Measurements from ENCODE around the gene MSL3B.

DNA sequence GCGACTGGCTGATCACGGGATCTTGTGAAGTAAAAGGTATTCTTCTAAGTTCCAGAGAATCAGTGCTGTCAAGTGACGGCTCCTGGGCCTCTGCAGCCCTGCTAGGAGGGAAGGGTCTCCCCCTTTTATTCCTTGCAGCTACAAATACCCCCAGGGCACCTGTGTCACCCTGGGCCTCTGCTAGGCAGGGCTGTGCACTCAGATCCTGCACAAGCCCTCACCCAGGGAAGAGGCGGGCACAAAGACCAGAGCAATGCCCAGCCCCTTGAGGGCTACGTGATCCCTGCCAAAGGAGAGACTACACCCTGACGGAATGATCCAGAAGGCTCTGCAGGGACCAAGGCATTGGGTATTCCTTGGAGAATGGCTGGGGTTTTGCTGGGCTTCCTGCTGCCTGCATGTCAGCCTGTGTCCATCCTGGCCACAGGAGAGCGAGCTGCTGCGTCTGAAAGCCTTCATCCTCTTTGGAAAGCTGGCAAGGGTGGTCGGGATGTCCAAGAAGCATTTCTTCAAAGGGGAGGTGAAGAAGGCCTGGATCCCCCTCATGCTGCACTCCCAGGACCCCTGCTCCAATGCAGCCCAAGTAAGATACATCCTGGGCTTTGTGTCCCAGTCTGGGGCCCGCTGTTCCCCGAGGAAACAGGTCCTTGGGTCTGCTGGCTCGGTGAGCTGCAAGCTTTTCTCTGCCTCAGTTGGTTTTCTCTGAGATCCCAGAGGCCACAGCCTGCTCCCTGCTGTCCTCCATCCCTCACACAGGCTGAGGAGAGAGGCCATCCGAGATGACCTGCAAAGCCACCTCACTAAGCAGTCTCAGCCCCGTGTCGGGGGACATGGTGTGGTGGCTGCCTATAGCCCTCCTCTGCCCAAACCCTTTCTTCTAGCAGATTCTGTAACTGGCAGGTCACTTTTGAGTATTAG lies 38.7 kb downstream of the MSL3B start:
- TF ChIP-seq, protein P1, sequence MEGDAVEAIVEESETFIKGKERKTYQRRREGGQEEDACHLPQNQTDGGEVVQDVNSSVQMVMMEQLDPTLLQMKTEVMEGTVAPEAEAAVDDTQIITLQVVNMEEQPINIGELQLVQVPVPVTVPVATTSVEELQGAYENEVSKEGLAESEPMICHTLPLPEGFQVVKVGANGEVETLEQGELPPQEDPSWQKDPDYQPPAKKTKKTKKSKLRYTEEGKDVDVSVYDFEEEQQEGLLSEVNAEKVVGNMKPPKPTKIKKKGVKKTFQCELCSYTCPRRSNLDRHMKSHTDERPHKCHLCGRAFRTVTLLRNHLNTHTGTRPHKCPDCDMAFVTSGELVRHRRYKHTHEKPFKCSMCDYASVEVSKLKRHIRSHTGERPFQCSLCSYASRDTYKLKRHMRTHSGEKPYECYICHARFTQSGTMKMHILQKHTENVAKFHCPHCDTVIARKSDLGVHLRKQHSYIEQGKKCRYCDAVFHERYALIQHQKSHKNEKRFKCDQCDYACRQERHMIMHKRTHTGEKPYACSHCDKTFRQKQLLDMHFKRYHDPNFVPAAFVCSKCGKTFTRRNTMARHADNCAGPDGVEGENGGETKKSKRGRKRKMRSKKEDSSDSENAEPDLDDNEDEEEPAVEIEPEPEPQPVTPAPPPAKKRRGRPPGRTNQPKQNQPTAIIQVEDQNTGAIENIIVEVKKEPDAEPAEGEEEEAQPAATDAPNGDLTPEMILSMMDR (conservative IDR thresholded peaks at IDR 0.05), result no peak
- no peak for TF ChIP-seq EZH2 (IDR thresholded peaks at IDR 0.05; ENCODE audit: low read depth)

Measured in PC-9 (cell line).